Measurements from ENCODE around the gene DNAH2.
"Not testable (repeated sequence)": the region's sequence is repeated elsewhere in the genome, so short reads cannot be mapped to it uniquely, and the experiment has no call there.

The DNAH2 gene

DNA sequence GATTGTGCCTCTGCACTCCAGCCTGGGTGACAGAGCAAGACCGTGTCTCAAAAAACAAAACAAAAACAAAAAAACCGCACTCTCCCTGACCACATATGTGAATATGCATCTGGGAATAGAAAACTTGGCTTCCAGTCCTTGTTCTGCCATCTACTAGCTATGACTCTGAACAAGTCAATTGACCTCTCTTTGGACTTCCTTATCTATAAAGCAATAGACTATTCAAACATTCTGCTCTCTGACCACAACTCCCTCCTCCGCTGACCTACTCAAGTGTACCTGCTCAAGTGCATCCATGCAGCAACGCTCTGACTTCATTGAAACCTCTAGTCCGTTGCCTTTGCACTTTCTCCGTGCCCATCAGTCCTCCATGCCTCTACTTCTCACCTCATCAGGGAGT is 63.9 kb downstream of the DNAH2 start:
- DNase-seq, result no peak

DNA sequence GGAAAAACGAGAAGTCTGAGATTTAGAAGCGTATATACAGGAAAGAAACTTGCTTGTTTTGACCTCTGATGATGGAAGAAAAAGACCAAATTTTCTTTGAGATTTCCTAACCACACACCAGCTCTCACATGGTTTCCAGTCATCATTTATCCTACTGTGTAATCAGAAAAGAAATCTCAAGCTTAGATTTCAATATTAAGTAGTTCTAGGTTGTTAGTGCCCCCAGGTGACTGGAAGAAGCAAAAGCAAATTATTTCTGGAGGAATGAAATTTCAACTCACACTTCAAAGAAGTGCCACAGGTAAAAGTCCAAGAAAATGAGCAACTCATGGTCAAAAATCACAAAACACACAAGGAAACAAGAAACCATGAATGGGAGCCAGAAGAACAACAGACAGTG is 64.7 kb downstream of the DNAH2 start:
- no peak for DNase-seq

DNA sequence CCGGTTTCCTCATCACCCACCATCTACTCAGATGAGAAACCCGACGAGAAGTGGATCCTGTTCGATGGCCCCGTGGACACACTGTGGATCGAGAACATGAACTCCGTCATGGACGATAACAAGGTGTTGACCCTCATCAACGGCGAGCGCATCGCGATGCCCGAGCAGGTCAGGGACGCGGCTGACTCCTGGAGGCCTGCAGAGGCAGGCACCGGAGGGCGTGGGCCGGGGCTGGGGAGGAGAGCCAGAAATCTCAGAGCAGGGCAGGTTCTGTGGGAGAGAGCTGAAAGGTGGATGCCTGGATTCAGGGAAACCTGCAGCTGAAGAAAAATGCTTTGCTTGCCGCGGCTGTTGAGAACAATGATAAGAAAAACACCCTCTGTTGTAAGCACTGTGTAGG is 69.3 kb downstream of the DNAH2 start:
- DNase-seq, result no peak

DNA sequence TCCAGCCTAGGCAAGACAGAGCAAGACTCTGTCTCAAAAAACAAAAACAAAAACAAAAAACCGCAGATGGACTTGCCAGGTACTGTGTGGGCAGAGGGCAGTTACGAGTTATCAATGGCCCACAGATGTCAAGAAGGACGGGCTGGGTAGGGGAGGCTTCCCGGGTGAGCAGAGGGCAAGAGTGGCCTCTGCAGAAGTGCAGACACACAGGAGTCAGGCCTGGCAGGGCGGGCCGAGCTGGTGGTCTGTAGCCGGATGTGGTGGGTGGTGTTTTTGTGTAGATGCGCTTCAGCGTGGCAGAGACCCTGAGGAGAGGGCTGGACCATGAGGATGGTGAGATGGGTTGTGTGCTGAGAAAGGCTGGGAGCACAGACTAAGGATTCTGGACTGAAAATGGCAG is 71.6 kb downstream of the DNAH2 start:
- no peak for DNase-seq

DNA sequence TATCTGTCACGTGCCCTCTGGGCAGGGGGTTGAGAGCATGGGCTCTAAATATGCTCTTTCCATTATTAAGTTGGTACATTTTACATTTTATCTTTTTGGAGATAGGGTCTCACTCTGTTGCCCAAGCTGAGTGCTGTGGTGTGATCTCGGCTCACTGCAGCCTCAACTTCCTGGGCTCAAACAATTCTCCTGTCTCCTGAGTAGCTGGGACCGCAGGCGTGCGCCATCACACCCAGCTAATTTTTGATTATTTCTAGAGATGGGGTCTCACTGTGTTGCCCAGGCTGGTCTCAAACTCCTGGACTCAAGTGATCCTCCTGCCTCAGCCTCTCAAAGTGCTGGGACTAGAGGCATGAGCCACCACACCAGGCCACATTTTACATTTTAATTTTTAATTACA is 72.6 kb downstream of the DNAH2 start:
- DNase-seq, result no peak

DNA sequence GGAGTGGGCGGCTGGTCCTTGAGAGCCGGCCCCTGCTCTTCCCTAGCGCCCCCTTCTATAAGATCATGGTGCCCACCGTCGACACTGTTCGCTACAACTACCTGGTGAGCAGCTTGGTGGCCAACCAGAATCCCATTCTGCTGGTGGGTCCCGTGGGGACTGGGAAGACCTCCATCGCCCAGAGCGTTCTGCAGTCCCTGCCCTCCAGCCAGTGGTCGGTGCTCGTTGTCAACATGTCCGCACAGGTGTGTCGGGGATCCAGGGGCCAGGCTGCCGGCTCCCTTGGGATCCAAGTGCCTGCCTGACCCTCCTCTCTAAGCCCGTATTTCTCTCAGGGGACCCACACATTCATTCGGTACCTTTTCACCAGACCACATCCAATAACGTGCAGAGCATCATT is 75.1 kb downstream of the DNAH2 start:
- DNase-seq, result no peak

DNA sequence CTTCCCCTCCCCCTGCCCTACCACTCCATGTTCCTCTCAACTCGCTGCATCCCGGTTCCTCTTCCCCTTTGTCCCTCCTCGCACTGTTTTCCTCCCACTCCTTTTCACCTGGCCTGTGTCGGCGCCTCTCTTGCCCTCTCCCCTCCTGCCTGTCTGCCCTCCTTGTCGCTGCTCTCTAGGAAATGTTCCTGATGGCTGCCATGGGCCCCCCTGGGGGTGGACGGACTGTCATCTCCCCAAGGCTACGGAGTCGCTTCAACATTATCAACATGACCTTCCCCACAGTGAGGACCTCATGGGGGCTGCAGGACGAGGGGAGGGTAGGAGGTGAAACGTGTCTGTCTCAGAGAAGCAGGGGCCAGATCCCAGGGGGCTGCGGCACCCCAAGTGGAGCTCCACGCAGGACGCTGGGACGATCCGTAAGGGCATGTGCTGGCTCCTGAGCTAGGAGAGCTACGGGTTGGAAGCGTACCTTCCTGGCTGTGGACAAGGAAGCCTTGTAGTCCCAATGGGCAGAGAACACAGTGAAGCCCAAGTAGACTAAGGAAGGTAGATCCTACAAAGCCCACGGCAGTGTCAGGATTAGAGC is 76.6 kb downstream of the DNAH2 start:
- no peak for DNase-seq

DNA sequence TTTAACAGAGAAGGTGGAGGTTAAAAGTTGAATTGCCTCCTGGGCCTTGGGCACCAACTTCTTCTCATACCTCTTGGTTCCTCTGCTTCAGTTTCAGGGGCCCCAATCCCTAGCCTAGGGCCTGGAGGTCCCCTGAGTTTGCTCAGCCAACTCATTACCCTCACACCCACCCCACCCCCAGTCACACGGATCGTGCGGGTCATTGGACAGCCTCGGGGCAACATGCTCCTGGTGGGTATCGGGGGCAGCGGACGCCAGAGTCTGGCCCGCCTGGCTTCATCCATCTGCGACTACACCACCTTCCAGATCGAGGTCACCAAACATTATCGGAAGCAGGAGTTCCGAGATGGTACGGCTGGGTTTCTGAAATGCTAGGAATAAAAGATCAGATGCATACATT is 80.4 kb downstream of the DNAH2 start:
- no peak for DNase-seq

DNA sequence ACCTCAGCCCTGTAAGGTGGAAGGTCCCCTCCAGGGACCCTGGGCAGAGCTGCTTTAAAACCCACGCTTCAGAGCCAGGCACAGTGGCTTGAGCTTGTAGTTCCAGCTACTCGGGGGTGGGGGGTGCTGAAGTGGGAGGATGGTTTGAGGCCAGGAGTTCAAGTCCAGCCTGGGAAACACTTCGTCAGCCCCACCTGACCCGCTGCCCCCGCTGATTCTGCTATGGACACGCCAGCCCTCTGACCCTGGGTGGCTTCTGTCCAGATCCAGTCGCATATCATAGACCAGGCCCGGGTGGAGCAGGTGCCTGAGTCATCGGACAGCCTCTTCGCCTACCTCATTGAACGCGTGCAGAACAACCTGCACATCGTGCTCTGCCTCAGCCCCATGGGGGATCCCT is 81.3 kb downstream of the DNAH2 start:
- DNase-seq, result no peak

DNA sequence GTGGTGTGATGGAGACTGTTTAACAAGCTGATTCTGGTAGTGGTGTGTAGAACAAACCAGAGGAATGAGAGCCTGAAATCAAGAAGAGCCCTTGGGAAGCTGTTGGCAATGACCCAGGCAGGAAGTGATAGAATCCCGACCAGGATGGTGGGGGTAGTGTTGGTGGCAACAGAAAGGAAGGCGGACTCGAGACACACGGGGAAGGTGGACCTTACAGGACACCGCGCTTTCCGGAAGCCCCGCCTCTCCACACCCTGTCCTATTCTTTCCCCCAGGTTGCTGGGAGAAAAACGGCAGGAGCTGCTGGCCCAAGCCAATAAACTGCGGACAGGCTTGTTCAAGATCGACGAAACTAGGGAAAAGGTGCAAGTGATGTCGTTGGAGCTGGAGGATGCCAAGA is 86.4 kb downstream of the DNAH2 start:
- no peak for DNase-seq

DNA sequence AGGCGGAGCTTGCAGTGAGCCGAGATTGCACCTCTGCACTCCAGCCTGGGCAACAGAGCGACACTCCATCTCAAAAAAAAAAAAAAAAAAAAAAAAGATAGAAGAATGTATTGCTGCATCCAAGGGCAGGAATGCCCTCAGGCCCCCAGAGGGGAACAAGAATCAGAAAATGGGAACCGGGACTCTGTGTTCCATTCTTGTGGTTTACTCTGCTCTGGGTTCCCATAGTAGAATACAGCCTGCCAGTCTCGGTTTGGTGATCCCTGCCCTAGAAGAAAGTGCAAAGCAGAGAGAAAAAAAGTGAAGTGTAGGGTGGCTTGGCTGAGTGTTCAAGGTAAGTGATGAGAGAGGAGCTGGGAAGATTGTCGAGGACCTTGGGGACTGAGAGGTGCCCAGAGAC is 89.0 kb downstream of the DNAH2 start:
- DNase-seq, result no peak

DNA sequence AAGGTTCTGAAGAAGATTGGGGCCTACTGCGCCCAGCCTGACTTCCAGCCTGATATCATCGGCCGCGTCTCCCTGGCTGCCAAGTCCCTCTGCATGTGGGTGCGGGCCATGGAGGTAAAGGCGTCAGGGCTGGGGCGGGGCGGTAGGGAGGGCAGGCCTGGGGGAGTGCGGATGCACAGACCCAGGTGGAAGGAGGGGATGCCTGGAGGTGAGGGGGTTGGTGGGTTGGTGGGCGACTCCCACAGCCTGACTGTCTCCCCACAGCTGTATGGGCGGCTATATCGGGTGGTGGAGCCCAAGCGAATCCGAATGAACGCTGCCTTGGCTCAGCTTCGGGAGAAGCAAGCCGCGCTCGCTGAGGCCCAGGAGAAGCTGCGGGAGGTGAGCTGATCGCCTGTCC is 89.7 kb downstream of the DNAH2 start:
- DNase-seq, result no peak

DNA sequence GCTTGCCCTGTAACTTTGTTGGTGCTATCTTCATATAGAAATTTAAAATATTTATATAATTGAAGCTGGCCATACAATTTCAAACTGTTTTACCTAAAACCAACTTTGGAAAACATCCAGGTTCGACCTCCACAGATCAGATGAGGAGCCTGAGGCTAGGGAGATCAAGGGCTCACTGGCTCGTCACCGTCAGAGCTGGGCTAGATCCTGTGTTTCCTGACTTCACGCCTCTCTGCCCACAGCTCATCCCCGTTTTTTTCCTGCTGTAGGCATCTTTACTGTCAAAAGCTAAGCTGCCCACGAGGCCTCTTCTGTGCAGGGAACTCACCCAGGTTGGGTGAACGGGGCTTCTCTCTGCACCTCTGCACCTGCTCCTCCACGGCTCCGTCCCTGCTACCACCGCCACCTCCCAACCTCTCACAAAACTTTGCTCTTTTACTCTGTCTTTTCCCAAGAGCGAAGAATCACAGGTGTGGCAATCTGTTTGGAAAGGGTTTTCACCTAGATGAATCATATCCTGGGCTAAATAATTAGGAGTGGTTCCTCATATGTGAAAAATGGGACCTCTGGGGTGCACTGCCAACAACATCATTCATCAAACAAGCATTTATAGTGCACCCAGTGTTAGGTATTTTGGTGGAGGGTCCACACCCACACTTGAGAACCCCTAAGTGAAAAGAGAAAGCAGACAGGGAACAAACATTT is 91.7 kb downstream of the DNAH2 start:
- DNase-seq, result no peak

DNA sequence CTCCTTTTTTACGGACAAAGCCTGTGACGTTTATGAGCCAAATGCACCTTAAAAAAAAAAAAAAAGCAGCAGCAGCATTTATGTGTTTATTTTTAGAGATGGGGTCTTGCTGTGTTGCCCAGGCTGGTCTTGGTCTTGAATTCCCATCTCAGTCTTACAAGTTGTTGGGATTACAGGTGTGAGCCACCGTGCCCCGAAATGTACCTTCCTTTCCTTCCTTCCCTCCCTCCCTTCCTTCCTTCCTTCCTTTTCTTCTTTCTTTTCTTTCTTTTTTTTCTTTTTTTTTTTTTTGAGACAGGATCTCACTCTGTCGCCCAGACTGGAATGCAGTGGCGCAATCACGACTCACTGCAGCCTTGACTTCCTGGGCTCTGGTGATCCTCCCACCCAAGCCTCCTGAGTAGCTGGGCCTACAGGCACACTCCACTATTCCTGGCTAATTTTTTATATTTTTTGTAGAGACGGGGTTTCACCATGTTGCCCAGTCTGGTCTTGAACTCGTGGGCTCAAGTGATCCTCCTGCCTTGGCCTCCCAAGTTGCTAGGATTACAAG is 92.3 kb downstream of the DNAH2 start:
- DNase-seq, result not testable (repeated sequence)

DNA sequence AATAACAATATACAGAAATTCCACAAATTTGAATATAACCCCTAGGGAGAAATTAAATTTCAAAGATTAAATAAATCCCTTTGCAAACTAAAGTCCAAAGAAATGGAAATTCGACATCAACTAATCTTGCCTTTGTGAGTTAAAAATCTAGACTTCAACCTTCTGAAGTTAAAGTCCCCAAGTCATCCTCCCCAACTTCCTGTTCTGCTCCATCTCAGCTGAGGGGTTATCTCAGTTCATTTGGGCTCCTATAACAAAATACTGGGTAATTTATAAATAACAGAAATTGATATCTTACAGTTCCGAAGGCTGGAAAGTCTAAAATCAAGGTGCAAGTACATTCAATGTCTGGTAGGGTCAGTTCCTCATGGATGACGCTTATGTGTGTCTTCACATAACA is 93.7 kb downstream of the DNAH2 start:
- DNase-seq, result no peak

DNA sequence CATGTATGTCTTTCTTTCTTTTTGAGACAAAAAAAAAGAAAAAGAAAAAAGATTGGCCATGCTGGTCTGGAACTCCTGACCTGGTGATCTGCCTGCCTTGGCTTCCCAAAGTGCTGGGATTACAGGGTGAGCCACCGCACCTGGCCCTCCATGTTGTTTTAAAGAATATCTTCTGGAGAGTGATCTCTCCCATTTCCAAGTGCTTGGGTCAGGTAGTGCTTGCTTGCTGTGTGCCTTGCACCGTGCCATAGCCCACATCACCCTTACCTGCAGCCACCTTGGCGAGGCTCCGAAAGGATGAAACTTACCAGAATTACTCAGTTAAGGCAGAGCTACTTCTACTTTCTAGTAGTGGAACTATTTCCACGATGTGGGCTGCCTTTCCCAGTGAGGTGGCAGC is 97.4 kb downstream of the DNAH2 start:
- DNase-seq, result no peak

DNA sequence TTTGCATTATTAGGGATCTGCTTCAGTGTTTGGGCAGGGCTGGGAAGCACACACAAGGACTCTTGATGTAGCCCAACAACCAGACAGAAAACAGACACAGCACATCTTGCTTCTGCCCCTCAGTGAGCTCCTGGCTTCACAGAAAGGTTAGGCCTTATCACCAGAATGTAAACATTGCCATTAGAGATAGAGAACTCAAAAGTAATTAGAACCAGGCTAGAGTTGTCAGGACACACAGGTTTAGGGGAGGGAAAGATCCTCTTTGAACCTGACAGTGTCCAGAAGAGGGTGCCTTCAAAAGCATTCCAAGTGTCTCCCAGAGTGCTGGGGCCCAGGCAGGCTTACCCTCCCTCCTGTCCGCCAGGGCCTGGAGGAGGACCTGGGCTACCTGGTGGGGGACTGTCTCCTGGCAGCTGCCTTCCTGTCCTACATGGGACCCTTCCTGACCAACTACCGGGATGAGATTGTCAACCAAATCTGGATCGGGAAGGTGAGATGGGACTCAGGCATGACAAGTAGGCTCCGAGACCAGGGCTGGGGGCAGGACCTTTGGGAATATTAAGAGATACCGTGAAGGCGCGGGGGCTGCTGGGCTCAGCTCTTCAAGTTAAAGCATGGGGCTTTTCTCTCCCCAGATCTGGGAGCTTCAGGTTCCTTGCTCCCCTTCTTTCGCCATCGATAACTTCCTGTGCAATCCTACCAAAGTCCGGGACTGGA is 99.5 kb downstream of the DNAH2 start:
- no peak for DNase-seq

DNA sequence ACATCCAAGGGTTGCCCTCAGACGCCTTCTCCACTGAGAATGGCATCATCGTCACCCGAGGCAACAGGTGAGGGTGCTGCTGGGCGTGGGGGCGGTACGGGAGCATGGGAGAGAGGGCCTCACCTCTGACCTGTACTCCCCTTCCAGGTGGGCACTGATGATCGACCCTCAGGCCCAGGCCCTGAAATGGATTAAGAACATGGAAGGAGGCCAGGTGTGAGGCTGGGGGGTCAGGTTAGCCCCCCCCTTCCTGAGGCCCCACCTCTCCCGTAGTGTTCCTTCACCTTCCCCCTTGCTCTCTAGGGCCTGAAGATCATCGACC is 100.1 kb downstream of the DNAH2 start:
- DNase-seq, result no peak

DNA sequence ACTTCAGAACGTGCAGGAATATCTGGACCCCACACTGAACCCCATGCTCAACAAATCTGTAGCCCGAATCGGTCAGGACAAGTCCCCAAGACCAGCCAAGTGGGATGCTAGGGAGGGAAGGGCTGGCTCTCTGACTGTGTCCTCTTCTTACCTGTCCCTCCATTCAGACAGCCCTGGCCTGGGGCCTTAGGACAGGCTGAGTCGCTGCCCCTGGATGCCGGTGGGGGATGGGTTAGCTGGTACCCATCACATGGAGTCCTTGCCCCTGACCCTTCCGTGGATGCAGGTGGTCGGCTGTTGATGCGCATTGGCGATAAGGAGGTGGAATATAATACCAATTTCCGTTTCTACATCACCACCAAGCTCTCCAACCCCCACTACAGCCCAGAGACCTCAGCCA is 100.5 kb downstream of the DNAH2 start:
- no peak for DNase-seq

DNA sequence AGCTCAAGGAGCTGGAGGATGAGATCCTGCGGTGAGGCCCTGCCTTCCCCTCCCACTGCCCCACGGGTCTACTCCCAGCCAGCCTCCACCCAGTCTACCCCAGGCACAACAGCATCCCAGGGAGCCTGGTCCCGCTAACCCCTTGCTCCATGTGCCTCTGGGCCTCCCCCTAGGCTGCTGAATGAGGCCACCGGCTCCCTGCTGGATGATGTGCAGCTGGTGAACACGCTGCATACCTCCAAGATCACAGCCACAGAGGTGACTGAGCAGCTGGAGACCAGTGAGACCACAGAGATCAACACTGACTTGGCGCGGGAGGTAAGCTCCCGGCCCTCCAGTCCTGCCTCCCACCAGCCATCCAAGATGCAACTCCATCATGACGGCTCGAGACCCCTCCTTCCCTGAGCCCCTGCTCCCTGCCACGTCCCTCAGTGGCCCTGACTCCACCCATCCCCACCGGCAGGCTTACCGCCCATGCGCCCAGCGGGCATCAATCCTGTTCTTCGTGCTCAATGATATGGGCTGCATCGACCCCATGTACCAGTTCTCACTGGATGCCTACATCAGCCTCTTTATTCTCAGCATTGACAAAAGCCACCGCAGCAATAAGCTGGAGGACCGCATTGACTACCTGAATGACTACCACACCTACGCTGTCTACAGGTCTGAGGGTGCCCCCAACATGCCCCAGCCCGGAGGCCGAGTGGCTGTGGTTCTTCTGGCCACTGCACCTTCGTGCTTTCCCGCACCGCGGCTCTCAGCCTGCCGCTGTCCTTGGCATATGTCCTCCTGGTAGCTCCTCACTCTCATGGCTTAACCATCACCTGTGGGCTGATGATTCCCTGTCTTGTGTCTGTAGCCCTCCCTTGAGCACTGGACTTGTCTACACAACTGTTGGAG is 101.5 kb downstream of the DNAH2 start:
- DNase-seq, result no peak

DNA sequence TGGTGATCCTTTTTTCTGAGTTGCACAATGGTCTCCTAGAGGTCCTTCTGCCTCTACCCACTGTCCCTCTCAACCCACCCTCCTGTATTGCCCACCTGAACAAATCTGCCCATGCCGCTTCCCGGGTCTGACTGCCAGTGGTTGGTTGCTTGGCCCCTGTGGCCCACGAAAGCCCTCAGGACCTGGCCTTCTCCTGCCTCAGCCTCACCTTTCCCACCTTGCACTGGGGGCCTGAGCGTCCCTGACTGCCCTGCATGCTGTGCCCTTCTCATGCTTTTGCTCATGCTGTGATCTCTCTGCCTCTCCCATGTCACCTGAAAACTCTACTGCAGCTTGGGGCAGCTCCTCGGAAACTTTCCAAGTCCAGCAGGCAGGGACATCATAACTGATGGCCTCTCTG is 102.7 kb downstream of the DNAH2 start:
- DNase-seq, result no peak

DNA sequence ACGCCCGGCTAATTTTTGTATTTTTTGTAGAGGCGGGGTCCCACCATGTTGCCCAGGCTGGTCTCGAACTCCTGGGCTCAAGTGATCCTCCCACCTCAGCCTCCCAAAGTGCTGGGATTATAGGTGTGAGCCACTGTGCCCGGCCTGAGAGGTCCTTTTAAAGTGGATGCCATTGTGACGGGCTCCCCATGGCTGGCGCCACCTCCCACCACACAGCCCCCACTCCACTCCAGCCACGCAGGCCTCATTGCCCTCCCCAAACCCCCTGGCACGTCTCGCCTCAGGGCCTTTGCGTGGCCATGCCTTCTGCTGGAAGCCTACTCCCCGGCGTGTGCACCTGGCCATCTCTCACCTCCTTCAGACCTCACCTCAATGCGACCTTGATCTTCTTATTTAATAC is 104.6 kb downstream of the DNAH2 start:
- no peak for DNase-seq

DNA sequence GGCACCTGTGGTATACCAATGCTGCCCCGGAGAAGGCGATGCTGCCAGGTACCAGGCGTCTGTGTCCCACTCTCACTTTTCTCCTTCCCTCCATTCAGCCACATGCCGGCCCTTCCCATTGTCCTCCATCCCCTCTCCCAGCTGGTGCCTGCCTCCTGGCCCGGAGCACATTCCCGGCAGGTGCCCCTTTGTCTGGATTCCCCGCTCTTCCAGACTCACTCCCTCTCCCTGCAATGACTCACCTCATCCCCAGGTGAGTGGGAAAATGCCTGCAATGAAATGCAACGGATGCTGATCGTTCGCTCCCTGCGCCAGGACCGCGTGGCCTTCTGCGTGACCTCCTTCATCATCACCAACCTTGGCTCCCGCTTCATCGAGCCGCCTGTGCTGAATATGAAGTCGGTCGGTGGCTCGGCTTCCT is 106.0 kb downstream of the DNAH2 start:
- no peak for DNase-seq

Measured in CD4-positive, alpha-beta T cell treated with Interleukin-1 beta for 1 hour (primary cell).